HCT116 (cell line): Measurements from ENCODE around the gene IRF9. TPM values are rescaled to one million over a fixed set of nuclear protein-coding genes. Genes with fewer than 3 reads are reported as not detected.
A peak's percentile ranks its signal among the peaks of the same experiment; 100 is the strongest.

Experiments
- ATAC-seq: fragments of 200-7000 bp; cut with Tn5 transposase; 2 replicates; pipeline ENCODE4 v1.9.1; 2020; ENCODE audit warnings: mild to moderate bottlenecking, moderate library complexity
- BruUV-seq: library from RNA; stranded (reverse); fragments of 400-500 nt; replicated peaks from 2 replicates; lab custom pipeline; 2021; lab: Mats Ljungman, UMichigan
- CTCF ChIA-PET: fragments of 300-600 bp; sonication (Branson Sonifier 250); formaldehyde crosslinking; loops from one replicate; lab custom pipeline; 2021; ENCODE audit warnings: antibody characterized with exemption; lab: Charles Lee
- POLR2A ChIA-PET: fragments of 300-600, 350-600 bp; sonication (Branson Sonifier 250); formaldehyde crosslinking; loops from one replicate; lab custom pipeline; 2021; ENCODE audit warnings: antibody characterized with exemption; lab: Charles Lee
- RAD21 ChIA-PET, 2 experiments: fragments of 300-600 bp; sonication (Branson Sonifier 250); formaldehyde crosslinking; loops; one replicate each; lab custom pipeline; 2023; ENCODE audit warnings: low total read pairs in 2 of 2; ENCODE audit not compliant: uncharacterized antibody in 2 of 2, unreplicated experiment in 2 of 2, low non-redundant PET in 1 of 2; lab: Charles Lee
- DNase-seq: peaks from one replicate; pipeline ENCODE4 v3.0.0-alpha.2; 2010; ENCODE audit warnings: low read depth, low spot score
- H2AFZ ChIP-seq: fragments of 200-600 bp; shearing (Covaris generic), sonication (generic); 2 replicates; pipeline ENCODE4 v1.6.1; 2017; ENCODE audit warnings: low read depth, mixed run types, mixed read lengths, antibody characterized with exemption, low read length; ENCODE audit not compliant: poor library complexity, severe bottlenecking
- H3K27ac ChIP-seq: 2 replicates; pipeline ENCODE4 v1.5.1; 2012; ENCODE audit warnings: low read depth, low read length
- H3K27me3 ChIP-seq: fragments of 200-600 bp; sonication (generic); 2 replicates; pipeline ENCODE4 v1.6.1; 2016; ENCODE audit warnings: mixed run types, low read length, mixed read lengths; ENCODE audit not compliant: insufficient read depth
- H3K36me3 ChIP-seq, 2 experiments: fragments of 200-500 bp in 1 of 2; fragments of 200-600 bp in 1 of 2; sonication (Bioruptor generic) in 1 of 2; sonication (generic) in 1 of 2; 2 replicates each; pipeline versions ENCODE4 v1.5.1 to v1.6.1; 2014 to 2016; ENCODE audit warnings: low read length in 2 of 2, inconsistent platforms in 1 of 2, mixed read lengths in 1 of 2, mixed run types in 1 of 2; ENCODE audit not compliant: insufficient read depth in 2 of 2, control insufficient read depth in 1 of 2
- H3K4me1 ChIP-seq, 2 experiments: fragments of 200-600 bp in 1 of 2; sonication (generic) in 1 of 2; 2 replicates each; pipeline versions ENCODE4 v1.5.1 to v1.6.1; 2012 to 2017; ENCODE audit warnings: low read length in 2 of 2, inconsistent platforms in 1 of 2, mild to moderate bottlenecking in 1 of 2, mixed read lengths in 1 of 2, mixed run types in 1 of 2, moderate library complexity in 1 of 2; ENCODE audit not compliant: insufficient read depth in 2 of 2, control insufficient read depth in 1 of 2
- H3K4me2 ChIP-seq: fragments of 200-600 bp; sonication (generic); 2 replicates; pipeline ENCODE4 v1.6.1; 2017; ENCODE audit warnings: mixed run types, low read length, mixed read lengths
- H3K4me3 ChIP-seq, 2 experiments: fragments of 200-600 bp in 1 of 2; sonication (generic) in 1 of 2; replicated peaks in 1 of 2; 2 replicates each; pipeline ENCODE4 v1.5.1; 2011 to 2016; ENCODE audit warnings: low read length in 2 of 2, control low read depth in 1 of 2, low read depth in 1 of 2, mild to moderate bottlenecking in 1 of 2, mixed read lengths in 1 of 2, mixed run types in 1 of 2
- H3K79me2 ChIP-seq: fragments of 200-600 bp; sonication (generic); 2 replicates; pipeline ENCODE4 v1.6.1; 2017; ENCODE audit warnings: mild to moderate bottlenecking, mixed run types, low read length, moderate library complexity, mixed read lengths; ENCODE audit not compliant: insufficient read depth
- H3K9ac ChIP-seq: fragments of 200-600 bp; sonication (generic); 2 replicates; pipeline ENCODE4 v1.6.1; 2016; ENCODE audit warnings: low read length, mixed read lengths
- H3K9me2 ChIP-seq: fragments of 200-600 bp; sonication (generic), shearing (Covaris generic); 2 replicates; pipeline ENCODE4 v1.6.1; 2017; ENCODE audit warnings: mixed run types, mild to moderate bottlenecking, moderate library complexity; ENCODE audit not compliant: insufficient read depth
- H3K9me3 ChIP-seq, 2 experiments: fragments of 200-500 bp in 1 of 2; fragments of 200-600 bp in 1 of 2; sonication (Bioruptor generic) in 1 of 2; sonication (generic) in 1 of 2; 2 replicates each; pipeline ENCODE4 v1.6.1; 2014 to 2017; ENCODE audit warnings: low read length in 2 of 2, mixed read lengths in 2 of 2, inconsistent platforms in 1 of 2, low read depth in 1 of 2, mild to moderate bottlenecking in 1 of 2, mixed run types in 1 of 2, moderate library complexity in 1 of 2; ENCODE audit not compliant: control insufficient read depth in 1 of 2, insufficient read depth in 1 of 2
- H4K20me1 ChIP-seq: fragments of 200-600 bp; sonication (generic), shearing (Covaris generic); 2 replicates; pipeline ENCODE4 v1.6.1; 2017; ENCODE audit warnings: mixed run types, mild to moderate bottlenecking, moderate library complexity; ENCODE audit not compliant: insufficient read depth
- CEBPB ChIP-seq: IDR thresholded peaks from 2 replicates; pipeline ENCODE4 v1.6.1; 2012; ENCODE audit warnings: low read depth
- ELF1 ChIP-seq: IDR thresholded peaks from 2 replicates; pipeline ENCODE4 v1.6.1; 2012; ENCODE audit warnings: low read depth, borderline replicate concordance
- EZH2phosphoT487 ChIP-seq: fragments of 200-600 bp; IDR thresholded peaks from 2 replicates; pipeline ENCODE4 v1.6.1; 2018; ENCODE audit warnings: antibody characterized with exemption, borderline replicate concordance
- FOSL1 ChIP-seq: IDR thresholded peaks from 2 replicates; pipeline ENCODE4 v1.6.1; 2012; ENCODE audit warnings: low read depth
- JUND ChIP-seq: IDR thresholded peaks from 2 replicates; pipeline ENCODE4 v1.6.1; 2012
- POLR2A ChIP-seq: IDR thresholded peaks from 2 replicates; pipeline ENCODE4 v1.7.0; 2011; ENCODE audit warnings: borderline replicate concordance; ENCODE audit not compliant: insufficient read depth, insufficient read length; ENCODE audit errors: extremely low read depth
- POLR2AphosphoS5 ChIP-seq: IDR thresholded peaks from 2 replicates; pipeline ENCODE4 v1.6.1; 2011; ENCODE audit warnings: mild to moderate bottlenecking, low read depth, low read length, moderate library complexity
- SIN3A ChIP-seq: IDR thresholded peaks from 2 replicates; pipeline ENCODE4 v1.6.1; 2012; ENCODE audit warnings: low read depth
- SP1 ChIP-seq: IDR thresholded peaks from 2 replicates; pipeline ENCODE4 v1.6.1; 2012; ENCODE audit warnings: low read depth
- SRF ChIP-seq: IDR thresholded peaks from 2 replicates; pipeline ENCODE4 v1.6.1; 2012; ENCODE audit warnings: low read depth
- TCF7L2 ChIP-seq: IDR thresholded peaks from 2 replicates; pipeline ENCODE4 v1.7.0; 2011; ENCODE audit warnings: borderline replicate concordance, inconsistent platforms; ENCODE audit not compliant: insufficient read depth, insufficient read length; ENCODE audit errors: extremely low read depth
- YY1 ChIP-seq: IDR thresholded peaks from 2 replicates; pipeline ENCODE4 v1.6.1; 2011; ENCODE audit warnings: low read length, low read depth, moderate library complexity, mild to moderate bottlenecking; ENCODE audit not compliant: insufficient replicate concordance; ENCODE audit errors: extremely low read depth
- ZFX ChIP-seq: fragments of 450-650 bp; IDR thresholded peaks from 2 replicates; pipeline ENCODE4 v1.6.1; 2017
- ZNF274 ChIP-seq: fragments of 200-500 bp; sonication (Bioruptor generic); IDR thresholded peaks from 2 replicates; pipeline ENCODE4 v1.6.1; 2014; ENCODE audit warnings: mild to moderate bottlenecking, low read depth, low read length, inconsistent platforms
- intact Hi-C: fragments of 100-400 bp; cut with micrococcal nuclease; formaldehyde crosslinking; loops from 2 replicates; pipeline ENCODE4 v1.10.0; 2022
- total RNA-seq: library from RNA; stranded (reverse); gene quantifications from one replicate; pipeline ENCODE4 v1.2.1, GENCODE V29; 2021; ENCODE audit not compliant: unreplicated experiment
- TF ChIP-seq, protein P1 (sequence below), 3 experiments: fragments of 200-600 bp in 1 of 3; sonication (generic) in 1 of 3; IDR thresholded peaks in 2 of 3; conservative IDR thresholded peaks in 1 of 3; 2 replicates each; pipeline ENCODE4 v1.5.1; 2012 to 2017; ENCODE audit warnings: low read depth in 2 of 3, low read length in 2 of 3, antibody characterized with exemption in 1 of 3, borderline replicate concordance in 1 of 3, control low read depth in 1 of 3, mild to moderate bottlenecking in 1 of 3, mixed read lengths in 1 of 3, mixed run types in 1 of 3, moderate library complexity in 1 of 3; ENCODE audit not compliant: insufficient read depth in 1 of 3
- TF ChIP-seq, protein P2 (sequence below): IDR thresholded peaks from 2 replicates; pipeline ENCODE4 v1.6.1; 2012; ENCODE audit warnings: low read depth
- TF ChIP-seq, protein P3 (sequence below): IDR thresholded peaks from 2 replicates; pipeline ENCODE4 v1.6.1; 2012
- TF ChIP-seq, protein P4 (sequence below): IDR thresholded peaks from 2 replicates; pipeline ENCODE4 v1.6.1; 2012

Gene IRF9
- total RNA-seq, 1 experiment from 2014 or later = 21.7 TPM

DNA sequence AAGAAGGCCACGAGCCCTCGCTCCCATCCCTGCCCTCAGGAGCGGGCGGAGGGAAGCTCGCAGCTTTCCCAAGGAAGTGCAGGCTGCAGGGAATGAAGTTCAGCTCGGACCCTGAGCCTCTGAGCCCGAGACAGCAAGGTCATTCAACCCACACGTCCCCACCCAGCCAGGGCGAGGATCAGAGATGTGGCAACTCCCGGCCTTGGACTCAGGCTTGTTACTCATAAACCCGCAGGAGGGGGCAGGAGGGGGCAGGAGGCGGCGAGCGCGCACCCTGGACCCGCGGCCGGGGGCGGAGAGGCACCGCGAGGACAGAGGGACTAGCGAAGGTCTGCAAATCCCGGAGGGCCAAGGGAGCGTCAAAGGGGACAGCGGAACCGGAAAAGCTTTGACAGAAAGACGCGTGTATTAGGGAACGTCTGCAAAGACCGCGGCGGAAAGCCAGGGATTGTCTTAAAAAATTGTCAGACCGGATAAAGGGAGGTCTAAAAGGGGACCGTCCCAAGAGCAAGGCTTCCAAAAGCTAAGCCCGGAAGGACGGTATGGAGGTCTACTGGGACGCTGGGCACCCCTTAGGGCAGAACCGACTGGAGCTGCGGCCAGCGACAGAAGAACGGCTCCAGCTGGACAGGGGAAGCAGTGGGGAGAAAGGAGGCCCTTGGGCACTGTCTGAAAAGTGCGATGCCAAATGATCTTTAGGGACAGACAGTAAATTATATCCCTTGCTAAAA lies 47.1 kb upstream of the IRF9 start:
- peak overlapping the region; percentile 74 for H2AFZ ChIP-seq
- BruUV-seq = no TSS peak
- peak overlapping the region; percentile 86 to 92 for H3K4me3 ChIP-seq
- H3K79me2 ChIP-seq = peaks cover 14% of the 10 kb centered on the region; the same call in 1 of the 2 replicates
- POLR2A ChIA-PET = interaction anchor here (0.8 to 2.6 kb wide), 17 partner anchors 9 to 184 kb away, joined by 3 to 49 read pairs (median 5); partner anchors contain the start of genes EMC9, FITM1, IPO4 and IRF9
- H3K4me1 ChIP-seq = peaks cover 7 to 20% of the 10 kb centered on the region in 2 experiments; a peak in 3 of 4 replicates
- DNase-seq (peak; percentile 94), ATAC-seq (peak; percentile 59)
- H3K9me2 ChIP-seq = no peaks in the 10 kb centered on the region
- peak overlapping the region; percentile 97 for H3K27ac ChIP-seq
- H3K9me3 ChIP-seq = no peaks in the 10 kb centered on the region
- peak overlapping the region; percentile 84 for H3K9ac ChIP-seq
- RAD21 ChIA-PET = interaction anchor here (0.6 to 1.7 kb wide), 4 partner anchors 13 to 52 kb away, joined by 3 to 10 read pairs (median 4); partner anchors contain the start of genes EMC9 (in 1 of the 2) and PSME1 (in 1 of the 2)
- peaks cover 5 to 9% of the 10 kb centered on the region in 2 experiments; a peak in 2 of 4 replicates for H3K36me3 ChIP-seq
- H4K20me1 ChIP-seq = no peaks in the 10 kb centered on the region
- CTCF ChIA-PET = interaction anchor here (0.7 to 2.7 kb wide), 12 partner anchors 8 to 183 kb away, joined by 3 to 11 read pairs (median 4); partner anchors contain the start of genes EMC9, IRF9, PSME1 and PSME2
- H3K4me2 ChIP-seq = peak overlapping the region; percentile 95
- no peaks in the 10 kb centered on the region for H3K27me3 ChIP-seq
- intact Hi-C loops = loop anchor here (1.0 to 5.0 kb wide), 4 partner anchors 20 to 98 kb away; partner anchors contain the start of genes CHMP4A, IRF9, PCK2 and PSME2
- TF ChIP-seq ELF1 = no peak
- TF ChIP-seq, protein P1, sequence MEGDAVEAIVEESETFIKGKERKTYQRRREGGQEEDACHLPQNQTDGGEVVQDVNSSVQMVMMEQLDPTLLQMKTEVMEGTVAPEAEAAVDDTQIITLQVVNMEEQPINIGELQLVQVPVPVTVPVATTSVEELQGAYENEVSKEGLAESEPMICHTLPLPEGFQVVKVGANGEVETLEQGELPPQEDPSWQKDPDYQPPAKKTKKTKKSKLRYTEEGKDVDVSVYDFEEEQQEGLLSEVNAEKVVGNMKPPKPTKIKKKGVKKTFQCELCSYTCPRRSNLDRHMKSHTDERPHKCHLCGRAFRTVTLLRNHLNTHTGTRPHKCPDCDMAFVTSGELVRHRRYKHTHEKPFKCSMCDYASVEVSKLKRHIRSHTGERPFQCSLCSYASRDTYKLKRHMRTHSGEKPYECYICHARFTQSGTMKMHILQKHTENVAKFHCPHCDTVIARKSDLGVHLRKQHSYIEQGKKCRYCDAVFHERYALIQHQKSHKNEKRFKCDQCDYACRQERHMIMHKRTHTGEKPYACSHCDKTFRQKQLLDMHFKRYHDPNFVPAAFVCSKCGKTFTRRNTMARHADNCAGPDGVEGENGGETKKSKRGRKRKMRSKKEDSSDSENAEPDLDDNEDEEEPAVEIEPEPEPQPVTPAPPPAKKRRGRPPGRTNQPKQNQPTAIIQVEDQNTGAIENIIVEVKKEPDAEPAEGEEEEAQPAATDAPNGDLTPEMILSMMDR (IDR thresholded peaks at IDR 0.05 in 2 of 3, conservative IDR thresholded peaks at IDR 0.05 in 1 of 3; ENCODE audit: borderline replicate concordance in 1 of 3, insufficient read depth in 1 of 3, low read depth in 2 of 3, low read length in 2 of 3) = no peak
- TF ChIP-seq SIN3A = peak; percentile 92
- TF ChIP-seq FOSL1 = no peak
- TF ChIP-seq, protein P2, sequence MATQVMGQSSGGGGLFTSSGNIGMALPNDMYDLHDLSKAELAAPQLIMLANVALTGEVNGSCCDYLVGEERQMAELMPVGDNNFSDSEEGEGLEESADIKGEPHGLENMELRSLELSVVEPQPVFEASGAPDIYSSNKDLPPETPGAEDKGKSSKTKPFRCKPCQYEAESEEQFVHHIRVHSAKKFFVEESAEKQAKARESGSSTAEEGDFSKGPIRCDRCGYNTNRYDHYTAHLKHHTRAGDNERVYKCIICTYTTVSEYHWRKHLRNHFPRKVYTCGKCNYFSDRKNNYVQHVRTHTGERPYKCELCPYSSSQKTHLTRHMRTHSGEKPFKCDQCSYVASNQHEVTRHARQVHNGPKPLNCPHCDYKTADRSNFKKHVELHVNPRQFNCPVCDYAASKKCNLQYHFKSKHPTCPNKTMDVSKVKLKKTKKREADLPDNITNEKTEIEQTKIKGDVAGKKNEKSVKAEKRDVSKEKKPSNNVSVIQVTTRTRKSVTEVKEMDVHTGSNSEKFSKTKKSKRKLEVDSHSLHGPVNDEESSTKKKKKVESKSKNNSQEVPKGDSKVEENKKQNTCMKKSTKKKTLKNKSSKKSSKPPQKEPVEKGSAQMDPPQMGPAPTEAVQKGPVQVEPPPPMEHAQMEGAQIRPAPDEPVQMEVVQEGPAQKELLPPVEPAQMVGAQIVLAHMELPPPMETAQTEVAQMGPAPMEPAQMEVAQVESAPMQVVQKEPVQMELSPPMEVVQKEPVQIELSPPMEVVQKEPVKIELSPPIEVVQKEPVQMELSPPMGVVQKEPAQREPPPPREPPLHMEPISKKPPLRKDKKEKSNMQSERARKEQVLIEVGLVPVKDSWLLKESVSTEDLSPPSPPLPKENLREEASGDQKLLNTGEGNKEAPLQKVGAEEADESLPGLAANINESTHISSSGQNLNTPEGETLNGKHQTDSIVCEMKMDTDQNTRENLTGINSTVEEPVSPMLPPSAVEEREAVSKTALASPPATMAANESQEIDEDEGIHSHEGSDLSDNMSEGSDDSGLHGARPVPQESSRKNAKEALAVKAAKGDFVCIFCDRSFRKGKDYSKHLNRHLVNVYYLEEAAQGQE = no peak
- no peak for TF ChIP-seq ZNF274
- TF ChIP-seq EZH2phosphoT487 = no peak
- TF ChIP-seq, protein P3, sequence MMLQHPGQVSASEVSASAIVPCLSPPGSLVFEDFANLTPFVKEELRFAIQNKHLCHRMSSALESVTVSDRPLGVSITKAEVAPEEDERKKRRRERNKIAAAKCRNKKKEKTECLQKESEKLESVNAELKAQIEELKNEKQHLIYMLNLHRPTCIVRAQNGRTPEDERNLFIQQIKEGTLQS = no peak
- TF ChIP-seq SP1 = no peak
- peak; percentile 73 for TF ChIP-seq POLR2A
- no peak for TF ChIP-seq SRF
- TF ChIP-seq YY1 = no peak
- TF ChIP-seq, protein P4, sequence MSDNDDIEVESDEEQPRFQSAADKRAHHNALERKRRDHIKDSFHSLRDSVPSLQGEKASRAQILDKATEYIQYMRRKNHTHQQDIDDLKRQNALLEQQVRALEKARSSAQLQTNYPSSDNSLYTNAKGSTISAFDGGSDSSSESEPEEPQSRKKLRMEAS = peak; percentile 76
- TF ChIP-seq TCF7L2 = peak; percentile 69
- peak; percentile 81 for TF ChIP-seq CEBPB
- TF ChIP-seq JUND = no peak
- TF ChIP-seq ZFX = peak; percentile 84
- TF ChIP-seq POLR2AphosphoS5 = peak; percentile 83
